Loucy (cell line): ENCODE measurements around the gene TRIM63.

Source experiments
- EZH2phosphoT487 ChIP-seq: fragments of 200-600 bp; IDR thresholded peaks from 2 replicates; pipeline ENCODE4 v1.6.1; 2018; ENCODE audit warnings: antibody characterized with exemption, mild to moderate bottlenecking, moderate library complexity, borderline replicate concordance
- TF ChIP-seq, protein P1 (sequence below): fragments of 200-600 bp; sonication (generic); conservative IDR thresholded peaks from 2 replicates; pipeline ENCODE4 v1.5.1; 2014; ENCODE audit warnings: mild to moderate bottlenecking, antibody characterized with exemption, low read length

DNA sequence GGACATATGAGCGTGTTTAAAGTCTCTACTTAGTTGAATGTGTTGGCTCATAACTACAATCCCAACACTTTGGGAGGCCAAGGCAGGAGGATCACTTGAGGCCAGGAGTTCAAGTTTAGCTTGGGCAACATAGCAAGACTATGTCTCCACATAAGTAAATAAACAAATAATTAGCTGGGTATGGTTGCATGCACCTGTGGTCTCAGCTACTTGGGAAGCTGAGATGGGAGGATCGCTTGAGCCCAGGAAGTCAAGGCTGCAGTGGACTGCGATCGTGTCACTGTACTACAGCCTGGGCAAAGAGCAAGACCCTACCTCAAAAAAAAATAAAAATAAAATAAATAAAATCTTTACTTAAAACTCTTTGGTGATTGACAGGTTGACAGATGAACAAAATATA lies 31.2 kb upstream of the TRIM63 start:
- TF ChIP-seq, protein P1, sequence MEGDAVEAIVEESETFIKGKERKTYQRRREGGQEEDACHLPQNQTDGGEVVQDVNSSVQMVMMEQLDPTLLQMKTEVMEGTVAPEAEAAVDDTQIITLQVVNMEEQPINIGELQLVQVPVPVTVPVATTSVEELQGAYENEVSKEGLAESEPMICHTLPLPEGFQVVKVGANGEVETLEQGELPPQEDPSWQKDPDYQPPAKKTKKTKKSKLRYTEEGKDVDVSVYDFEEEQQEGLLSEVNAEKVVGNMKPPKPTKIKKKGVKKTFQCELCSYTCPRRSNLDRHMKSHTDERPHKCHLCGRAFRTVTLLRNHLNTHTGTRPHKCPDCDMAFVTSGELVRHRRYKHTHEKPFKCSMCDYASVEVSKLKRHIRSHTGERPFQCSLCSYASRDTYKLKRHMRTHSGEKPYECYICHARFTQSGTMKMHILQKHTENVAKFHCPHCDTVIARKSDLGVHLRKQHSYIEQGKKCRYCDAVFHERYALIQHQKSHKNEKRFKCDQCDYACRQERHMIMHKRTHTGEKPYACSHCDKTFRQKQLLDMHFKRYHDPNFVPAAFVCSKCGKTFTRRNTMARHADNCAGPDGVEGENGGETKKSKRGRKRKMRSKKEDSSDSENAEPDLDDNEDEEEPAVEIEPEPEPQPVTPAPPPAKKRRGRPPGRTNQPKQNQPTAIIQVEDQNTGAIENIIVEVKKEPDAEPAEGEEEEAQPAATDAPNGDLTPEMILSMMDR: no peak
- TF ChIP-seq EZH2phosphoT487: no peak
